Stomach (tissue), 9 donors: ENCODE measurements around the gene BIRC7. TPM values are rescaled to one million over a fixed set of nuclear protein-coding genes. Genes with fewer than 3 reads are reported as not detected.

Experiments
- DNase-seq, 2 donors: peaks; one replicate each; pipeline versions ENCODE4 v3.0.0 to v3.0.0-alpha.2; 2013 to 2019
- H3K27ac ChIP-seq, 5 donors: fragments of 200-600 bp in 4 of 5; sonication (generic) in 4 of 5; one replicate each; pipeline ENCODE4 v1.5.1; 2013 to 2019; ENCODE audit warnings: mild to moderate bottlenecking in 1 of 5, moderate library complexity in 1 of 5
- H3K27me3 ChIP-seq, 3 donors: fragments of 200-600 bp; sonication (generic); one replicate each; pipeline ENCODE4 v1.5.1; 2017 to 2019; ENCODE audit warnings: mixed run types in 1 of 3
- H3K36me3 ChIP-seq, 4 donors: fragments of 200-600 bp; sonication (generic); 1 replicate in 3 of 4; 2 replicates in 1 of 4; pipeline ENCODE4 v1.5.1; 2016 to 2019
- H3K4me1 ChIP-seq, 4 donors: fragments of 200-600 bp; sonication (generic); one replicate each; pipeline ENCODE4 v1.5.1; 2016 to 2019
- H3K4me3 ChIP-seq, 4 donors: fragments of 200-600 bp; sonication (generic) in 3 of 4; one replicate each; pipeline ENCODE4 v1.5.1; 2016 to 2019; ENCODE audit warnings: mild to moderate bottlenecking in 1 of 4
- H3K9me3 ChIP-seq, 4 donors: fragments of 200-600 bp; sonication (generic); one replicate each; pipeline ENCODE4 v1.5.1; 2016 to 2019
- EP300 ChIP-seq: sonication (generic); formaldehyde crosslinking; IDR thresholded peaks from one replicate; pipeline ENCODE4 v1.6.1; 2017; ENCODE audit warnings: antibody characterized with exemption
- POLR2A ChIP-seq, 4 donors: fragments of 450-650 bp; IDR thresholded peaks; one replicate each; pipeline ENCODE4 v1.6.1; 2016; ENCODE audit warnings: antibody characterized with exemption in 4 of 4, control low read depth in 2 of 4, mild to moderate bottlenecking in 1 of 4, moderate library complexity in 1 of 4
- POLR2AphosphoS5 ChIP-seq, 3 donors: sonication (generic); formaldehyde crosslinking; IDR thresholded peaks; one replicate each; pipeline ENCODE4 v1.6.1; 2016; ENCODE audit warnings: antibody characterized with exemption in 3 of 3
- WGBS, 5 donors: extraction: QIAGEN DNeasy Blood & Tissue Kit in 3 of 5; methylation state at CpG; one replicate each; pipeline versions ENCODE4 v1.1.5 to v1.1.7; 2013 to 2018; 5-methylcytosine and 5-hydroxymethylcytosine counted together
- intact Hi-C: fragments of 100-400 bp; cut with DNase I; formaldehyde crosslinking; loops from one replicate; pipeline ENCODE4 v1.15.1; 2023; ENCODE audit warnings: low total_unique reads
- polyA plus RNA-seq, 3 donors: library from polyadenylated mRNA; stranded (reverse); fragments of 200-250 nt; gene quantifications; one replicate each; pipeline ENCODE4 v1.2.3, GENCODE V29; 2013
- total RNA-seq, 5 donors: library from RNA; depleted of rRNA; stranded (reverse); fragments of >200 nt; gene quantifications; one replicate each; pipeline versions ENCODE4 v1.1.0 to v1.2.3, GENCODE V29; 2014 to 2016
- TF ChIP-seq, protein P1 (sequence below), 7 experiments: fragments of 450-650 bp in 4 of 7; fragments of 200-600 bp in 3 of 7; sonication (generic) in 3 of 7; IDR thresholded peaks; one replicate each; pipeline ENCODE4 v1.5.1; 2016 to 2019; ENCODE audit warnings: antibody characterized with exemption in 7 of 7, control low read depth in 2 of 7, mild to moderate bottlenecking in 1 of 7
- donor health status: healthy with polysubstance abuse.
- donor health status: Bipolar disorder and iron deficiency.
- donor health status: healthy.

Gene BIRC7
- total and polyA plus RNA-seq, 8 donors, result not detected

DNA sequence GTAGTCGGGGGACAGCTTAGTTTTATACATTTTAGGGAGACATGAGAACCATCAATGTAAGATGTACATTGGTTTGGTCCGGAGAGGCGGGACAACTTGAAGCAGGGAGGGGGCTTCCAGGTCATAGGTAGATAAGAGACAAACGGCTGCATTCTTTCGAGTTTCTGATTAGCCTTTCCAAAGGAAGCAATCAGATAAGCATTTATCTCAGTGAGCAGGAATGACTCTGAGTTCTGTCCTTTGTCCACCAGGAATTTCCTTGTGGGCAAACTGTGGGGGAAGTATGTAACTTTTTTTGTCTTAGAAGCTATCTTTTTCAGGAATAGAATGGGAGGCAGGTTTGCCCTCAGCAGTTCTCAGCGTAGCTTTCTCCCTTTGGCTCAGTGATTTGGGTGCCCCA, 21.2 kb upstream of the BIRC7 start:
- H3K9me3 ChIP-seq, result no peaks in the 10 kb centered on the region
- no peaks in the 10 kb centered on the region for H3K27me3 ChIP-seq
- 43 to 57% (median 47%) methylated on average over 6 of the region's 6 CpGs for WGBS, 5 donors
- peak overlapping the region; percentile 87 to 99 (median 96) for H3K4me3 ChIP-seq
- peak overlapping the region in 3 of 5 donors; percentile 90 to 93 (median 92) for H3K27ac ChIP-seq
- intact Hi-C loops, result no loop called here
- TF ChIP-seq POLR2A (IDR thresholded peaks at IDR 0.05) (no peak), EP300 (no peak), POLR2AphosphoS5 (IDR thresholded peaks at IDR 0.05) (no peak)
- TF ChIP-seq, protein P1, sequence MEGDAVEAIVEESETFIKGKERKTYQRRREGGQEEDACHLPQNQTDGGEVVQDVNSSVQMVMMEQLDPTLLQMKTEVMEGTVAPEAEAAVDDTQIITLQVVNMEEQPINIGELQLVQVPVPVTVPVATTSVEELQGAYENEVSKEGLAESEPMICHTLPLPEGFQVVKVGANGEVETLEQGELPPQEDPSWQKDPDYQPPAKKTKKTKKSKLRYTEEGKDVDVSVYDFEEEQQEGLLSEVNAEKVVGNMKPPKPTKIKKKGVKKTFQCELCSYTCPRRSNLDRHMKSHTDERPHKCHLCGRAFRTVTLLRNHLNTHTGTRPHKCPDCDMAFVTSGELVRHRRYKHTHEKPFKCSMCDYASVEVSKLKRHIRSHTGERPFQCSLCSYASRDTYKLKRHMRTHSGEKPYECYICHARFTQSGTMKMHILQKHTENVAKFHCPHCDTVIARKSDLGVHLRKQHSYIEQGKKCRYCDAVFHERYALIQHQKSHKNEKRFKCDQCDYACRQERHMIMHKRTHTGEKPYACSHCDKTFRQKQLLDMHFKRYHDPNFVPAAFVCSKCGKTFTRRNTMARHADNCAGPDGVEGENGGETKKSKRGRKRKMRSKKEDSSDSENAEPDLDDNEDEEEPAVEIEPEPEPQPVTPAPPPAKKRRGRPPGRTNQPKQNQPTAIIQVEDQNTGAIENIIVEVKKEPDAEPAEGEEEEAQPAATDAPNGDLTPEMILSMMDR (IDR thresholded peaks at IDR 0.05), result no peak
- H3K4me1 ChIP-seq, result peaks cover 37 to 68% (median 59%) of the 10 kb centered on the region in 4 donors
- H3K36me3 ChIP-seq, result peaks cover 27 to 51% (median 51%) of the 10 kb centered on the region in 4 donors
- no peak for DNase-seq

DNA sequence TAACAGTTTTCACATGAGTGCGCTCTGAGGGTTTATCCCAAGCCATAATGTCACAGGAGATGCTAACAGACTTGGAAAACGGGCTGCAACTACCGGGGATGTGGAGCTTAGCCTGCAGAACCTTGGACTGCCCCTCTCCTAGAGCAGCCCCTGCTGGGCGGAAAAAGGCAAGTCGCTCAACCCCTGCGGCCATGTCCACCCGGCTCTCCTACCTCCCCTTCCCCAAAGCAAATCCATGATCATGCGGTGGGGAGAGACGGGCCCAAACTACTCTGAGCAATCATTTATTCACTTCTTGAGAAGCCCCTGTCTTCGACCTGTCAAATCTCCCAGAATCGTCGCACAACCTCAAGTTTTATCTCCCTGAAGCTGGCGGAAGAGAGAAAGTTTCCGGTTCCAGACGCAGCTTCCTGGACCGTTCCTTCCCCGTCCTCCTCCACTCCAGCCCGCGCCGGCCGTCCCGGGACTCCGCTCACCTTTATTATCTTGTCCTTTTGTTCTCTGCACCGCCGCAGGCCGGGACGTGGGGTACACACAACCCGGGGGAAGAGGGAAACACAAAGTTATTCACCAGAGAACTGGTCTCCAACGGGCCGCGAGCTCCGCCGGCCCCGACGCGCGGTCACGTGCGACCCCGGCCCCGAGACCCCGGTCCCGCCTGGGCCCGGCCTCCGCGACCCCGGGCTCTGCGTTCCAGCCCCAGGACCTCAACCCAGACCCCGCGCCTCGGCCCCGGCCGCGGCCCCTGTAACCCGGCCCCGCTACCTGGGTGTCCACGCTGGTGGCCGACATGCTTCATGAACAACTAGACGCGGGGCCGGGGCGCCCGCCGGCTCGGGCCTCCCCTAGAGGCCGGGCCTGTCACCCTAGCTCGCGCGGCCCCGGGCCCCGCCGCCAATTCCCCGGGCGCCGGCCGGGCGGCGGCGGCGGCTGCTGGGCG, 20.3 kb upstream of the BIRC7 start:
- WGBS, 5 donors, result 2 to 4% (median 2%) methylated on average over 35 to 81 of the region's 81 CpGs
- Histone ChIP-seq H3K4me1 (peaks cover 37 to 60% (median 55%) of the 10 kb centered on the region in 4 donors), H3K27ac (peak overlapping the region; percentile 77 to 93 (median 90)), H3K27me3 (peaks cover 0 to 8% (median 0%) of the 10 kb centered on the region in 3 donors), H3K9me3 (no peaks in the 10 kb centered on the region), H3K36me3 (peaks cover 27 to 43% (median 43%) of the 10 kb centered on the region in 4 donors), H3K4me3 (peak overlapping the region; percentile 87 to 99 (median 96))
- DNase-seq, result peak in 1 of 2 donors; percentile 72
- intact Hi-C loops, result no loop called here
- TF ChIP-seq EP300 (no peak), POLR2AphosphoS5 (IDR thresholded peaks at IDR 0.05) (no peak)
- TF ChIP-seq, protein P1 (IDR thresholded peaks at IDR 0.05), result peak in 4 of 7 experiments; percentile 13 to 22 (median 15)

DNA sequence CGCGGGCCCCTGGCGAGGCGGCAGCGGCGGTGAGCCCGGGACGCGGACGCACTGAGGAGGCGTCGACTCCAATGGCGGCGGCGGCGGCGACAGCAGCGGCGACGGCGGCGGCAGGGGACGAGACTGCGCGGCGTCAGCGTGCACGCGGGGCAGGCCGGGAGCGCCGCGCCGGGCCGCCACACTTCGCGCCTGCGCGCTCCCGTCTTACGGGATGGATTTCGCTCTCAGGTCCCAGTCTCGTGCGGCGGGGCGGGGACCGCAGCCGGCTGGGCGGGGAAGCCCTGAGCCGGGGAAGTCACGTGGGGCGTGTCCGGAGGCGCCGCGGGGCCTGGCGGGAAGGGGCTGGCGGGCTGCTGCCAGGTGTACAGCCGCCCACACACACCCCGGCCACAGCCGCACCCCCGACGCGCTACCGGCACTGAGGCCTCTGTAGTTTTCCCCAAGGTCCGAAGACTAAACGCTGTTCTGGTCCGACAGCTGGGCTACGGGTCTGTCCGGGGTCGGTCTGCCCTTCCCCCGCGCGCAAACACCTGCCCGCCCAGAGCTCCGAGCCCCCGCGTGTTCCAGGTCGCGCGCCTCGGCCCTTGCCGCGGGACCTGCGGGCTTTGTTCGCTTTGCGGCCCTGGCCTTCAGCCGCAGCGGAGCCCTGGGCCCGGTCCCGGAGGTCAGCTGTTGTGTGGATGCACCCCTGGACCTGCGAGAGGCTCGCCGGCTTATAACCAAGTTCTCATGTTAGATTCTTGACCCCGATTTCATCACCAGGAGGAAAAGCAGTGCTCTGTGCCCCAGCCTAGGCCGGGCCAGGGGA, 19.5 kb upstream of the BIRC7 start, which contains the start of gene YTHDF1:
YTHDF1 (minus strand) TSS at position 91 of the 808 bp plus-strand sequence. CDS start 239 bp downstream, outside the sequence.
- peak within 1 kb of the TSS; percentile 87 to 99 (median 96) for H3K4me3 ChIP-seq
- DNase-seq, result peak; percentile 98 to 99
- 1 to 4% (median 1%) methylated on average over 27 to 96 of the region's 96 CpGs for WGBS, 5 donors
- no peaks in the 10 kb centered on the region for H3K9me3 ChIP-seq
- H3K27me3 ChIP-seq, result peaks cover 0 to 17% (median 0%) of the 10 kb centered on the region in 3 donors
- intact Hi-C loops, result no loop called here
- H3K36me3 ChIP-seq, result peaks cover 23 to 34% (median 34%) of the 10 kb centered on the region in 4 donors
- peak within 1 kb of the TSS; percentile 90 to 94 (median 92) for H3K27ac ChIP-seq
- H3K4me1 ChIP-seq, result peaks cover 37 to 51% (median 50%) of the 10 kb centered on the region in 4 donors
- TF ChIP-seq EP300 (no peak), POLR2AphosphoS5 (IDR thresholded peaks at IDR 0.05) (peak; percentile 81 to 96 (median 94))

DNA sequence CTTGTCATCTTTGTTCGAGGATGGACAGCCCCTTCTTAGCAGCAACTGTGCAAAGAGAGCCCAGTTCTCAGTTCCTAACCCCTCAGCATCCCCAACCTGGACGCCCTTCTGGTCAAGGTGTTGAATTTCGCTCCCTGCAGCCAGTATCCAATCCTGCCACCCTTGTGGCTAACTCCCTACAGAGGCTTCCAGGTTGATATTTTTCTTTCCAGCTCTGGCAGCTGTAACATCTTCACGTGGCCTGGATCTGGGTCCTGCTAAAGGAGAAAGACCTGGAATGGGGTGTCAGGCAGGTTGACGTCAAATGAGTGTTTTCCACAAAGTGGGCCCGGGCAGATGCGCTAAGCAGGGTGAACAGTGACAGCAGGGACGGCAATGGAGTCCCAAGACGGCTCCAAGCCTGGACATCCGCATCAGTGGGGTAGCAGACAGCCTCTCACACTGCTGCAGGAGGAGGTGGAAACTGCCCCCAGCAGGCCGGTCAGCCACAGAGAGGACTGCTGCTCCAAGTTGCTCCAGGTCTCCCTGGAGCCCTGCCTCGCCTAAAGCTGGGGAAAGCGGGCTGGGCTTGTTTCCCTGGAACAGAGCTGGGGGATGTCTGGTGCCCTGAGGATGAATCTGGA, 18.7 kb upstream of the BIRC7 start:
- DNase-seq, result no peak
- H3K4me3 ChIP-seq, result peak overlapping the region; percentile 66 to 99 (median 90)
- peaks cover 37 to 44% (median 43%) of the 10 kb centered on the region in 4 donors for H3K4me1 ChIP-seq
- peak overlapping the region; percentile 86 to 94 (median 92) for H3K27ac ChIP-seq
- H3K27me3 ChIP-seq, result peaks cover 0 to 19% (median 0%) of the 10 kb centered on the region in 3 donors
- peaks cover 16 to 27% (median 27%) of the 10 kb centered on the region in 4 donors for H3K36me3 ChIP-seq
- intact Hi-C loops, result no loop called here
- H3K9me3 ChIP-seq, result no peaks in the 10 kb centered on the region
- WGBS, 5 donors, result 75 to 80% (median 77%) methylated on average over 12 to 13 of the region's 13 CpGs
- TF ChIP-seq, protein P1 (IDR thresholded peaks at IDR 0.05), result no peak
- TF ChIP-seq EP300 (no peak), POLR2AphosphoS5 (IDR thresholded peaks at IDR 0.05) (no peak), POLR2A (IDR thresholded peaks at IDR 0.05) (no peak)
